HuH-7.5 (cell line): ENCODE measurements around the gene MUL1.
"Not testable (repeated sequence)": the region's sequence is repeated elsewhere in the genome, so short reads cannot be mapped to it uniquely, and the experiment has no call there.

Experiments used
- DNase-seq: peaks from one replicate; pipeline ENCODE4 v3.0.0; 2011; ENCODE audit warnings: low spot score

The MUL1 gene

GRCh38 chr1:20511518-20512428 is 3.8 kb upstream of the MUL1 start:
- no peak for DNase-seq

GRCh38 chr1:20508411-20508771 is 440 bp upstream of the MUL1 start:
- DNase-seq, result no peak

GRCh38 chr1:20507248-20507563 is 745 bp downstream of the MUL1 start:
- no peak for DNase-seq

DNA sequence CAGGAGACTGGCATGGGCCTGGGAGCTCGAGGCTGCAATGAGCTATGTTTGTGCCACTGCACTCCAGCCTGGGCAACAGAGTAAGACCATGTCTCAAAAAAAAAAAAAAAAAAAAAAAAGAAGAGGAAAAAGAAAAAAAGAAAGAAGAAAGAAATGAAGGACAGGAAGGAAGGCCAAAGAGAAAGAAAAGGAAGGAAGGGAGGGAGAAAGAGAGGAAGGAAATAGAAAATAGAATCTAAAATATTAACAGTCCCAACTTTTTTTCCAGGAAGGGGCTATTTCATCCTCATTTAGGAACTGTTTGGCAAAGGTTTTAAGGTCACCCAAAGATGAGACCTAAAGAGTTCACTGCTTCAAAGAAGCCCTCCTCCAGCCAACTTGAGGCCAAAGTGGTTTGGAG is 2.5 kb downstream of the MUL1 start:
- no peak for DNase-seq

GRCh38 chr1:20500716-20501115 is 7.2 kb downstream of the MUL1 start:
- no peak for DNase-seq

DNA sequence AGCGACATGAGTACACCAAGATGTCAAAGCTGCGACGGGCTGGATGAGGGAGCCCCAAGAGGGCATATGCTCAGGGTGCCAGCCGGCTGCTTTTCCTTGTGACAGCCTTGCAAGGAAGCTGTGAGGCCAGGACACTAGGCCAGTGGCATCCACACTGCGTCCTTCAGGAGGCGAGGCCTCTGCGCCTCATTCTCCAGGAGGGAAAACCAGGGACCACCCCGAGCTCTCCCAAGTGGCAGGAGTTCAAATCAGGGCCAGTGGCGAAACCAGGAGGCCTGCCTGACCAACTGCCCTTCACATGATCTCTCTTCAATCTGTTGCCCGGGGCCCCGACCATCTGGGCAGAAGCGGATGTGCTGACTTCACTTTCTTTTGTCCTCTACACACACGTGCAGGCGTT is 8.2 kb downstream of the MUL1 start:
- no peak for DNase-seq

DNA sequence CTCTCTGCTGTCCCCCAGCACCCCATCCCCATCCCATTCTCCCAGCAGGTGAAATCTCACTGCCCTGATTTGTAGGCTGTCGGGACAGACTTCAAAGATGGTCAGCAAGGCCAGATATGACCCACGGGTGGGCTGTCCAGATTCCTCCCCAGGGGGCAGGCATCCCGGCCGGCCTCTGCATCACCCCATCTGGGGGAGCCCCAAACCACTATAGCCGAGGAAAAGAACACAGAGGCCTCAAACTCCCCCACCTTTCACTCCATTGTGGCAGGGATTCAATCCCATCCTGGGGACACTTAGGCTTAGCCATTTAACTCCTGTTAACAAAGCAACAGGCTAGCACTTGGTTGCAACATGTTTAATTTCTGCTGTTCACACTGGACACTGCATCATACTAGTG is 8.8 kb downstream of the MUL1 start:
- DNase-seq, result no peak

DNA sequence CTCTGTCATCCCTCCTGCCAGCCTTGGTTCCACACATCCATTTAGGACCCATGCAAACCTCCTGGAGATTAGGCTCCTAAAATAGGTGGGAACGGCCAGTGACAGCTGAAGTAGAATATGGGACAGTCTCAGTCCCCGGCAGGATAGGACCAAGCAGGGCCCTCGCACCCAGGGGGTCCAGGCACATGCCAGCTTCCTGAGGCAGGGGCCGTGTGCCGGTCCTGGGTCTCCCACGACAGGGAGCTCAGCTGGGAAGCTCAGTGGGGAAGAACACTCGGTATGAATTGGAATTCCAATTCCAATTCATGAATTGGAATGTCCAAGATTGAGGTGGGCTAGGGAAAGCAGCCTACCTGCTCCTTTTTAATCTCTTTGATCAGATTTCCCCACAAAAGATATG is 9.8 kb downstream of the MUL1 start:
- no peak for DNase-seq

GRCh38 chr1:20497506-20497905 is 10.4 kb downstream of the MUL1 start:
- DNase-seq, result no peak

GRCh38 chr1:20496725-20497383 is 11.1 kb downstream of the MUL1 start:
- not testable (repeated sequence) for DNase-seq

DNA sequence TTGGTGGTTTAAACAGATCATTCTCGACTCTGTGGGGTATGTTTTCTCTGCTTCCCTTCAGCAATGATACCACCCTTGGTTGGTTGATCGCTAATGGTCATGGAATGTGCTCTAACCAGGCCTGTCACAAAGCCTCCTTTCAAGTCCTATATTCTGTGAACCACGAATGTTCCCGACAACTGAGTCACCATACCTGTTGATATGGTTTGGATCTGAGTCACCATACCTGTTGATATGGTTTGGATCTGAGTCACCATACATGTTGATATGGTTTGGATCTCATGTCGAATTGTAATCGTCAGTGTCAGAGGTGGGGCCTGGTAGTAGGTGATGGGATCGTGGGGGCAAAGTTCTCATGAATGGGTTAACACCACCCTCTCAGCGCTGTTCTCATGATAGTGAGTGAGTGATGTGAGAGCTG is 11.7 kb downstream of the MUL1 start:
- no peak for DNase-seq

- no peak for DNase-seq
These were observed 12.3 kb downstream of the MUL1 start for GRCh38 chr1:20495661-20496060.

- DNase-seq, result no peak
These were observed 13.2 kb downstream of the MUL1 start for GRCh38 chr1:20494609-20495311.

DNA sequence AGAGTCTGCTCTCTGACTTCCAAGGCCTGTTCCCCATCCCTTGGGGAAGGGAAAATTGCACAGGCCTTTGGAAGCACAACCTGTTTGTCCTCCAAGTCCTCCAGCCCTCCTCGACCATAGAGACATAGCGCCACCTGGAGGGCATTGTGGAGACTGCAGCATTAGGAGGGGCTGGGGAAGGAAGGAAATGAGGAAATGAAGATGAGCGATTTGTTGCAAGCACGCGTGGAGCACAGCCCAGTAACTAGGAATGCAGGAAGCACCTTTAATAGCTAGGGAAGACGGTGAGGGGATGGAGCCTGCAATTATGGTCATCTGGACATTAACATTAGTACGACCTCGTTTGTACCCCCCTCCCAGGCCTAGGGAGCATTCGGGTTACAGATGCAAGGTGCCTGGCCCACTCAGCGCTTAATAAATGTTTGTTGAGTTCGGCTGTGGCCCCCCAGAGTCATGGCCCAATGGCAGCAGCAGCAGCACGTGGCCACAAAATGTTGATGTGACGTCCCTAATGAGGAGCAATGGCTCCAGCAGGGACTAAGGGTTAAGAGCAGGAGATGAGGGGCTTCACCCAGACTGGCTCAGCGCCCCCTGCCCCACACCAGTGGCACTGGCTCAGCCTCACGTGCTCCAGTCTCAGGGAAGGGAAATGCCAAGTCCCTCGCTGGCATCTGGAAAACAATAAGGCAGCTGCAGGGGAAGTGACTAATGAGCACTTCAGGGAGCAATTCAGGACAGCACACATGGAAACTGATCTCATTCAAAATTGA is 13.9 kb downstream of the MUL1 start:
- DNase-seq, result peak; percentile 85

DNA sequence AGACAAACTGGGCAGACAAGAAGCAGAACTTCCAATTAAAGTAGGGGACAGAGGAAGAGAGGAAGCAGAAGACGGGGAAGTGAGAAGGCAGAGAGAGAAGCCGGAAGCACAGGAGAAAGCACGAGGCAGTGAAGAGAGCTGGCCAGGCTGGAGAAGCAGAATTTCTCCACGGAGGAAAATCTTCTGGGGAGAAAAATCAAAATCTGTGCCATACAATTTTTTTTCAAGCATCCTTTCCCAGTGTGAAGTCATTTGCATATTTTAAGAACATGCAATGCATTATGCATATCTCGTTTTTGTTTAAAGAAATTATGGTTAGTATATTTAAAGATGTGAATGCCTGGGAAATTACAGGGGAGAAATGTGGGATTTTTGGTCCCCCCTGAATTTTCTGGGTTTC is 14.6 kb downstream of the MUL1 start:
- DNase-seq, result no peak

- no peak for DNase-seq
These were observed 15.2 kb downstream of the MUL1 start for GRCh38 chr1:20492751-20493150.

DNA sequence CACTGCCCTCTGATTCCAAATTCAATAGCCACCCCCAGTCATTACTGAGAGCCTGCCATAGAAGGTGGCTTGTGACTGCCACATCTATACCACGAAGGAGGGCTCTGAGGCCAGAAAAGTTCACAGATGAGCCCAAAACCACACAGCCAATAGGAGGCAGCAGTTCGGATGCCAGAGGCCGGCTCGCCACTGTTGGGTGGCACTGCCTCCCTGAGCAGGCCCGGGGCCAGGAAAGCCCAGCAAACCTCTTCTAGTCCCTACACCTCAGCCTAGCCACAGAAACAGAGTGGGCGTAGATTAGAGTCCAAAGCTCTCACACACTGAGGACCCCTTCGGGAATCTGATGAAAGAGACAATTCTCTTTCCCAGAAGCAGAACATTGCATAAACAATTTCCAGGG is 16.1 kb downstream of the MUL1 start:
- DNase-seq, result no peak

- DNase-seq, result no peak
These were observed 16.8 kb downstream of the MUL1 start for GRCh38 chr1:20491178-20491577.

DNA sequence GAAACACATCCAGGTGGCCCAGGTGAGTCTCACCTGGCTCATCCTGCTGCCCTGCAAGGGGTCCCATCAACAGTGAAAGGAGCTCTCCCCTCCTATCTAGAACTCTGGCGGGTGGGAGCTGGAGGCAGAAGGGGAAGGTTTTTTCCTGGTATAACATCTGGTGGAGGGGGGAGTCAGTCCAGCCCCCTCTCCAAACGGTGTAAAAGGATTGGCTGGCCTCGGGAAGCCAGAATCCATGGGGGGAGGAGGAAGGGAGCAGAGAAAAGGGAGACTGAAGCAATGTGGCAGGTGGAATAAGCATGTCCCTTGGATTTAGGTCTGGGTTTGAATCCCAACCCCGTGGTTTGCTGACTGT is 20.7 kb downstream of the MUL1 start:
- no peak for DNase-seq

GRCh38 chr1:20486457-20487235 is 21.3 kb downstream of the MUL1 start:
- peak; percentile 88 for DNase-seq
